Muscle layer of colon (tissue), 2 donors: ENCODE results near the gene ST8SIA5.

ENCODE experiments used
- H3K27ac ChIP-seq: one replicate; pipeline ENCODE4 v1.7.0; 2013; ENCODE audit warnings: low read depth, mild to moderate bottlenecking, low read length, moderate library complexity
- H3K27me3 ChIP-seq, 2 donors: one replicate each; pipeline ENCODE4 v1.7.0; 2013; ENCODE audit warnings: low read length in 2 of 2, mild to moderate bottlenecking in 2 of 2; ENCODE audit not compliant: insufficient read depth in 2 of 2, control insufficient read depth in 1 of 2
- H3K36me3 ChIP-seq: one replicate; pipeline ENCODE4 v1.7.0; 2013; ENCODE audit warnings: mild to moderate bottlenecking, low read length; ENCODE audit not compliant: insufficient read depth
- H3K4me1 ChIP-seq: one replicate; pipeline ENCODE4 v1.7.0; 2013; ENCODE audit warnings: mild to moderate bottlenecking, low read length; ENCODE audit not compliant: insufficient read depth
- H3K4me3 ChIP-seq, 2 donors: one replicate each; pipeline ENCODE4 v1.7.0; 2013; ENCODE audit warnings: low read length in 2 of 2, low read depth in 1 of 2, mild to moderate bottlenecking in 1 of 2, moderate library complexity in 1 of 2
- H3K9ac ChIP-seq: one replicate; pipeline ENCODE4 v1.7.0; 2013; ENCODE audit warnings: low read length
- H3K9me3 ChIP-seq: one replicate; pipeline ENCODE4 v1.7.0; 2013; ENCODE audit warnings: mild to moderate bottlenecking, low read length
- donor health status: abdominal sarcoma.
- donor health status: Adenocarcinoma of cecum.

The ST8SIA5 gene

DNA sequence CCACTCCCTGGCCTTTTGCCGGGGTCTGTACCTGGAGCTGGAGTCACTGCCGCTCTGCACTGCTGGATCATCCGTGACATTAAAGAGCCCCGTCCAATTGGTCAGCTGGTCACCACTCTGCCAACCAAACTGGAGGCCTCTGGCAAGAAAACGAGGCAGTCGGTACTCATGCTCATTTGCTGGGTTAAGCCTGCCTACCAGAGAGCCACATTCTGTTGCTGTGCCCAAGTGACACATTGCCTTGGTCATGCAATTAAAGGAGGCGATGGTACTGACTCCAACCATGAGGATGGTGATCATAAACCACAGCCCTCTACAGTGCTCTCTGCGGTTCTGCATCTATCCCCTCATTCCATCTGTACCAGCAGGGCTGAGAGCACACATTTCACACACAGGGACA is 35.5 kb downstream of the ST8SIA5 start:
- Histone ChIP-seq H3K27ac (no peak overlapping the region), H3K36me3 (no peaks in the 10 kb centered on the region), H3K27me3 (no peaks in the 10 kb centered on the region), H3K4me3 (no peak overlapping the region), H3K4me1 (peaks cover 7% of the 10 kb centered on the region), H3K9ac (no peak overlapping the region), H3K9me3 (no peaks in the 10 kb centered on the region)

DNA sequence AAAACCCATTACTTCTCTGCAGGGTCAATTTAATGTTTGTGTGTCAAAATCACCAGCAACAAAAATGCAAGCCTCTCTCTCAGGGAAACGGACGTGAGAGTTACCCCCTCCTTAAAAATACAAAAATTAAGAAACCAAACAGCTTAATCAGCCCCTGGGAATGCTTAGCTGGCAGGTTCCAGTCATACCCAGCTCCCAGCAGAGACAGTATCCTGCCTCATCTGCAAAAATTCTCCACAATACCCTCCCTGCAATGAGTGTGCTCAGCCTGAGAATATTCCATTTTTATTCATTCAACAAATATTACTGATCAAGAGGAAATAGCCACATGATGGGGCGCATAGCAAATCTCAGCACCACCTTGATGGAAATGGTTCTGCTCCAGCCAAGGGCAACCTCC is 36.3 kb downstream of the ST8SIA5 start:
- H3K9ac ChIP-seq, result no peak overlapping the region
- H3K9me3 ChIP-seq, result no peaks in the 10 kb centered on the region
- H3K36me3 ChIP-seq, result no peaks in the 10 kb centered on the region
- no peak overlapping the region for H3K4me3 ChIP-seq
- H3K27ac ChIP-seq, result no peak overlapping the region
- H3K4me1 ChIP-seq, result peaks cover 7% of the 10 kb centered on the region
- H3K27me3 ChIP-seq, result no peaks in the 10 kb centered on the region

DNA sequence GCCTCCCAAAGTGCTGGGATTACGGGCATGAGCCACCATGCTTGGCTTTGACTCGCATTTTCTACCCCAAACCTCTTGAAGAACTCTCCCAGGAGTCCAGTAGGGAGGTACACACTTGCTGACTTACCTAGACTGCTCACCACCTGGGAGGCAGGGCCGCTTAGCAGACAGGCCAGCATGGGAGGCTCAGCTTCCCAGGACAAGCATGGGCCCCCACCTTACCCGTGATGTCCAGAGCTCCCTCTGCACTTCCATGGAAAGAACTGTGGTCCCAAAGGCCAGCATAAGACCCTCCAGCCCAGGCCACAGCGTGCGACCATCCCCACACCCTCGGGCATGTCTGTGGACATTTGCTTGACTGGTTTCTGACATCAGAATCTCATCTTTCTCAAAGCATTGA is 36.8 kb downstream of the ST8SIA5 start:
- Histone ChIP-seq H3K36me3 (no peaks in the 10 kb centered on the region), H3K27me3 (no peaks in the 10 kb centered on the region), H3K9ac (no peak overlapping the region), H3K9me3 (no peaks in the 10 kb centered on the region), H3K27ac (no peak overlapping the region), H3K4me3 (no peak overlapping the region), H3K4me1 (peaks cover 7% of the 10 kb centered on the region)

DNA sequence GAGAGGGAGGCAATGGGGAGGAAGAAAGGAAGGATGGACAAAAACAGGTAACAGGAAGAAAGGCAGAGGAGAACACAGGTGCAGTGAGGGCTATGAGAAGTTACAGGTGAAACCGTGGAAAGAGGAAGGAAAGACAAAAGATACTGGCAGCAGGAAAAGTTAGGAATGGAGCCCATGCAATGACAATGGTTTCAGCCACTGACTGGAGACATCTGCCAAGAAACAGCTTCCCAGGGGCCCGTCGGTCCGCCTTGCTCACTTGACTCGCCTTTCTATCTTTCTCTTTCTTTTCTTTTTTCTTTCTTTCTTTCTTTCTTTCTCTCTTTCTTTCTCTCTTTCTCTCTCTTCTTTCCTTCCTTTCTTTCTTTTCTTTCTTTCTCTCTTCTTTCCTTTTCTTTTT is 37.5 kb downstream of the ST8SIA5 start:
- Histone ChIP-seq H3K4me1 (peaks cover 7% of the 10 kb centered on the region), H3K27me3 (no peaks in the 10 kb centered on the region), H3K9ac (no peak overlapping the region), H3K4me3 (no peak overlapping the region), H3K36me3 (no peaks in the 10 kb centered on the region), H3K9me3 (no peaks in the 10 kb centered on the region), H3K27ac (no peak overlapping the region)

DNA sequence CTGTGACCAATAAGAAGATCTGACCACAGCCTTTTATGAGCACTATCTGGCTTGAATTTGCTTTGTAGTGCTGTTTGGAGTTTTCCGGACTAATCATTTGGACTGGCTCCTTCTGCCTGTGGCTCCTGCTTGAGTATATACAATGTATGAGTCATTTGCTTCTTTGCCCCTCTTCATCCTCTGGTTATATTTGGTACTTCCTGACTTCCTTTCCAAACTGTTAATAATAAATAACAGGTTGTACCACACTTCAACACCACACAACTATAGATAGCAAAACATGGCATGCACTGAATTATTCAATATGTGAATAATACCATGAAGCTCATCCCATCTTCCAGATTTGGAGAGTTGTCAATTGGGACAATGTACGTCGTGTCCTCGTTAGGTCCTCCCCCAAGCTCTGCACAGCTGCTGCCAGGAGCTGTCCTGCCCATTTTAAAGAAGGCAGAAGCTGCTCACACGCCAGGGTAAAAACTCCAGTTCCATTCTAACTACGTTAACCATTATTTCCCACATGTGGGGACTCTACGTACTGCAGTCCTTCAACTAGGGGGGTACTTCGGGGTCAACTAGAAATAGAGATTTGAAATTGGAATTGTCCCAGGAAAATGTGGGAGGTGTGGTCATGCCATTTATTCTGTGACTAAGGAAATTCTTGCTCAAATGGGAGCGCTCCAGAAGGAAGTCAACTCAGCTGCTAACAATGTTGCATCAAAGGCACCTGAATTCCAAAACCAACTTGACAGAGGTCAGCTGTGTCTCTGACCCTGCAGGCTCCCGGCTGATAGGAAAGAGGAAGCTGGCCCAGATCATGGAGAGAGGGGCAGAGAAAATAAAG is 38.1 kb downstream of the ST8SIA5 start:
- Histone ChIP-seq H3K27ac (no peak overlapping the region), H3K9ac (no peak overlapping the region), H3K4me3 (no peak overlapping the region), H3K4me1 (peaks cover 7% of the 10 kb centered on the region), H3K36me3 (no peaks in the 10 kb centered on the region), H3K9me3 (no peaks in the 10 kb centered on the region), H3K27me3 (no peaks in the 10 kb centered on the region)

DNA sequence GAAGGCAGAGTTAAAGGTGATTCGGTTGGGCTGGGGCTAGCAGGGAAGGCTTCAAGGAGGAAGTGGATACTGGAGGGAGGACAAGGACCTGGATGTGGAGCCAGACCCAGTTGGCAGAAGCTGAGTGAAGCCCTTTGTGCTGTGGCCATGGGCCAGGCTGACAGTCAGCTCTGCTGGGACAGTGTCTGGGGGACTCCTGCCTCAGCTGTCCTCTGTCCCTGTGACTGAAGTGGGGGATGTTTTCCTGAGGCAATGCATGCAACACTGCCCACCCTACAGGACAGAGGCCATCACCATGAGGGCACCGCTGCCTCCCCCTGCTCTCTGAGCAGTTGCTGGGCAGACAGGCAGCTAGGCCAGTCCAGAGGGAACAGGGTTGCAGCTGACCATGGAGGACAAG is 40.0 kb downstream of the ST8SIA5 start:
- Histone ChIP-seq H3K27me3 (no peaks in the 10 kb centered on the region), H3K9ac (no peak overlapping the region), H3K4me1 (peaks cover 7% of the 10 kb centered on the region), H3K36me3 (no peaks in the 10 kb centered on the region), H3K9me3 (no peaks in the 10 kb centered on the region), H3K4me3 (no peak overlapping the region), H3K27ac (no peak overlapping the region)

DNA sequence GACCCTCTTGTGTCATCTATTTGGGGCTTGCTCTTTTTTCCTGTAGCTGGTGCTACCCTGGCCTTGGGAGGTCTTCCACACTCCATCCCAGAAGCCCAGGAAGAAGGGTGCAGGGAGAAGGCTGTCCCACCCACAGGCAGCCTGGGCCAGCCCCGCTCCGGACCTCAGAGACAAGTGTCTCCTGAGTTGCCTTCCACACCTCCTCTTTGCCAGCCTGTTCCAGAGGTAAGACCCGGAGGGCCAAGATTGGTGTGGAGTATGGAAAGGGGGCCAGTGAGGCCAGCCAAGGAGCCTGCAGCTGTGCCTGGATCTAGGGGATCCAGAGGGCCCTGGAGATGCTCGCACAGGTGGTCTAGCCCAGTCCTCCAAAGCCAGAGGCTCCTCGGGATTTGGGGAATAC is 40.5 kb downstream of the ST8SIA5 start:
- H3K27me3 ChIP-seq, result no peaks in the 10 kb centered on the region
- H3K9ac ChIP-seq, result no peak overlapping the region
- H3K4me3 ChIP-seq, result no peak overlapping the region
- peaks cover 7% of the 10 kb centered on the region for H3K4me1 ChIP-seq
- no peaks in the 10 kb centered on the region for H3K9me3 ChIP-seq
- H3K27ac ChIP-seq, result no peak overlapping the region
- H3K36me3 ChIP-seq, result no peaks in the 10 kb centered on the region

DNA sequence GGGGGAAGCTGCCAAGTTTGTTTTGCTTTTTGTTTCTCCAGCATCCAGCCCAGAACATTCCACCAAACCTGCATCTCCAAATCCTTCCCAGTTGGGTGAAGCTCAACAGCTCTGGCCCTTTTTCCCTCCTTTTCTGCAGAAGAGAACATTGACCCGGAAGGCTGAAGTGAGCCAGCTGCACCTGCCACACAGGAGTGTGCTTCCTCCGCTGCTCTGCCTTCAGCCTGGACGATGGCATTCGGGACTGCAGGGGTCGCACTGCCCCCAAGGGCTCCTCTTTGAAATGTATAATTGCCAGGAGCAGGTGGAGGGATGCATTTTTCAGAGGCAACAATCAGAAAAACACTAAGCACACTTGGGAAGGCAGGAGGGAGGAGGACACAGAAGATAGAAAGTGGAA is 41.8 kb downstream of the ST8SIA5 start:
- Histone ChIP-seq H3K36me3 (no peaks in the 10 kb centered on the region), H3K9ac (no peak overlapping the region), H3K9me3 (no peaks in the 10 kb centered on the region), H3K4me3 (no peak overlapping the region), H3K4me1 (peaks cover 7% of the 10 kb centered on the region), H3K27ac (no peak overlapping the region), H3K27me3 (no peaks in the 10 kb centered on the region)

DNA sequence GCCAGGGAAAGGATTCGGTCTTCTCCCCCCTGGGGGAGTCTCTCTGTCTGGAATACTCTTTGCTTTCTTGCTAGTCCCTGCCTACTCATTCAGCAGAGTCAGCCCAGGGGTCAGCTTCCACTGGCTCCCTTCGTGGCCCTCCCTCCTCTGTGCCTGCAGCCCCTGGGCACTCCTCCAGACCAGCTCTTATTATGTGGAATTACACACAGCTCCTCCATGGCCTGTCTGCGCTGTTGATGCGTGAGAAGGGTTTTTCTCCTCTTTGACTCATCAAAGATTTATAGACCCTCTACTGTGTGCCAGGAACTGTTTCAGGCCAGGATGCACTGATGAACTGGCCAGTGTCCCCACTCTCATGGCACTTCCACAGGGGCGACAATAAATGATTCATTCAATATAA is 44.4 kb downstream of the ST8SIA5 start:
- no peaks in the 10 kb centered on the region for H3K4me1 ChIP-seq
- no peak overlapping the region for H3K4me3 ChIP-seq
- no peak overlapping the region for H3K27ac ChIP-seq
- H3K9ac ChIP-seq, result no peak overlapping the region
- no peaks in the 10 kb centered on the region for H3K27me3 ChIP-seq
- H3K9me3 ChIP-seq, result no peaks in the 10 kb centered on the region
- no peaks in the 10 kb centered on the region for H3K36me3 ChIP-seq

DNA sequence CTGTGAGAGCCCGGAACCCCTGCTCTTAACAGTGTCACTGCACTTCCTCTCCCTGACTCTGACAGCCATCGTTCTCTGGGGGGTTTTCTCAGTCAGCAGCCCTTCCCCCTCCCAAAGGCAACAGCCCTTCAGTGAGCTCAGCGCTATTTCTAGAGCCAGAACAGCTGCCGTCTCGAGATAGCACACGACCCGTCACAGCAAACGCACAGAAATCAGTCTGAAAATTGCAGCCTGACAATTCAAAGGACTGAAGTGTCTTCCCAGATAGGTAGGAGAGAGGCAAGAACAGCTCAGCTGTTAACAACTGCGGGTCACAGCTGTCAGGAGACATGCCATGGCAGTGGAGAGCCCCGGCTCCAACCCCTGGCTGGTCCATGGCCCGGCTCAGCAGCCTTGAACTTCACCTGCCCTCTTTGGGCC is 45.4 kb downstream of the ST8SIA5 start:
- Histone ChIP-seq H3K9ac (no peak overlapping the region), H3K9me3 (no peaks in the 10 kb centered on the region), H3K36me3 (no peaks in the 10 kb centered on the region), H3K4me3 (no peak overlapping the region), H3K27me3 (no peaks in the 10 kb centered on the region), H3K4me1 (no peaks in the 10 kb centered on the region), H3K27ac (no peak overlapping the region)

DNA sequence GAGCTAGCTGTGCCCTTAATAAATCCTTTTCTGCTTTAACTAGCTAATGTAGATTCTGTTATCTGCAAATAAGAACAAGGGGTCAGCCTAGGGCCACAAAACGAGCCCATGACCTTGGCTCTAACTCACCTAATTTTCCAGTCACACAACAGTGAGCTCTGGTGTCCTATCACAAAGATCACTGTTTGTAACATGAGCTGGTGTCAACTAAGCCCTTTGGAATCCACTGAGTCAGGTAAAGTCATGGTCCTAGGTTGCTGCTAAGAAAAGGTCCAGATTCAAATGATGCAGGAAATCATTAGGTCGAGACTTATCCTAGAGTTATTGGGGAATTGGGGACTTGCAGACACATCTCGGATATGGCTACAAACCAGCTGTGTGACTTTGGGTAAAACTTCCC is 49.9 kb downstream of the ST8SIA5 start:
- Histone ChIP-seq H3K27me3 (no peaks in the 10 kb centered on the region), H3K9ac (no peak overlapping the region), H3K36me3 (no peaks in the 10 kb centered on the region), H3K9me3 (no peaks in the 10 kb centered on the region), H3K27ac (no peak overlapping the region), H3K4me1 (no peaks in the 10 kb centered on the region), H3K4me3 (no peak overlapping the region)

DNA sequence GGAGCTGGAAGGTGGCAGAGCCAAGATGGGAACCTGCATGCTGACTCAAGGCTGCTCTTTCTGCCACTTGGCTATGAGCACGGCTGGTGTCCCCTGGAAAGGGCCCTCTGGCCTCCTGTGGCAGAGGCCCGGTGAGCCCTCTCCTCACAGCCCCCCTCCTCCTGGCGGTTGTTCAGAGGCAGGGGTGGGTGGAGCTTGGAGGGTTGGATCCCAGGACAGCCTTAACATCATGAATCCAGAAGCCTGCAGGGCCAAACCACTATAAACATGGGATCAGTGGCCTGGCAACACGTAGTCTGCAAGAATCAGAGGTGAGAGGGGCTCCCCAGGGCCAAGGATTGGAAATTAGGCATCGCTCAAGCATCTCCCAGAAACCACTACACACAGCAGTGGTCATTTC is 51.3 kb downstream of the ST8SIA5 start:
- no peaks in the 10 kb centered on the region for H3K36me3 ChIP-seq
- H3K9me3 ChIP-seq, result no peaks in the 10 kb centered on the region
- H3K4me1 ChIP-seq, result no peaks in the 10 kb centered on the region
- no peak overlapping the region for H3K4me3 ChIP-seq
- H3K9ac ChIP-seq, result no peak overlapping the region
- no peak overlapping the region for H3K27ac ChIP-seq
- no peaks in the 10 kb centered on the region for H3K27me3 ChIP-seq
